ENCODE results near the gene CXorf65. TPM values are rescaled to one million over a fixed set of nuclear protein-coding genes. Genes with fewer than 3 reads are reported as not detected.

The CXorf65 gene
- total RNA-seq, 4 donors from 2014 or later = not detected

- DNase-seq (ENCODE audit: extremely low spot score) = no peak
- WGBS = 59% methylated on average over 3 of the region's 3 CpGs
- no peak overlapping the region for H3K27ac ChIP-seq (replicated peaks in 1 of 4)
- no peaks in the 10 kb centered on the region for H3K36me3 ChIP-seq
- intact Hi-C loops (cut with DNase I) = no loop called here
- TF ChIP-seq EP300 (IDR thresholded peaks at IDR 0.05) (no peak), POLR2A (IDR thresholded peaks at IDR 0.05; ENCODE audit: low read depth) (no peak), CTCF (IDR thresholded peaks at IDR 0.05) (no peak), POLR2AphosphoS5 (IDR thresholded peaks at IDR 0.05) (no peak)
- no peaks in the 10 kb centered on the region for H3K9me3 ChIP-seq
- peaks cover 3 to 29% (median 23%) of the 10 kb centered on the region in 4 donors for H3K4me1 ChIP-seq
- H3K4me3 ChIP-seq = no peak overlapping the region
- H3K27me3 ChIP-seq = peaks cover 0 to 5% (median 0%) of the 10 kb centered on the region in 4 donors
These were observed 4.2 kb downstream of the CXorf65 start for GRCh38 chrX:71102292-71102691.

GRCh38 chrX:71100581-71101505, 5.7 kb downstream of the CXorf65 start:
- peaks cover 0 to 5% (median 0%) of the 10 kb centered on the region in 4 donors for H3K27me3 ChIP-seq
- no peak for DNase-seq (ENCODE audit: extremely low spot score)
- H3K9me3 ChIP-seq = no peaks in the 10 kb centered on the region
- intact Hi-C loops (cut with DNase I) = no loop called here
- TF ChIP-seq POLR2AphosphoS5 (IDR thresholded peaks at IDR 0.05) (no peak), EP300 (IDR thresholded peaks at IDR 0.05) (no peak), CTCF (IDR thresholded peaks at IDR 0.05) (no peak), POLR2A (IDR thresholded peaks at IDR 0.05; ENCODE audit: low read depth) (no peak)
- no peak overlapping the region for H3K4me3 ChIP-seq
- 66% methylated on average over 18 of the region's 31 CpGs for WGBS
- H3K4me1 ChIP-seq = peaks cover 8 to 38% (median 32%) of the 10 kb centered on the region in 4 donors
- H3K27ac ChIP-seq (replicated peaks in 1 of 4) = no peak overlapping the region
- no peaks in the 10 kb centered on the region for H3K36me3 ChIP-seq

DNA sequence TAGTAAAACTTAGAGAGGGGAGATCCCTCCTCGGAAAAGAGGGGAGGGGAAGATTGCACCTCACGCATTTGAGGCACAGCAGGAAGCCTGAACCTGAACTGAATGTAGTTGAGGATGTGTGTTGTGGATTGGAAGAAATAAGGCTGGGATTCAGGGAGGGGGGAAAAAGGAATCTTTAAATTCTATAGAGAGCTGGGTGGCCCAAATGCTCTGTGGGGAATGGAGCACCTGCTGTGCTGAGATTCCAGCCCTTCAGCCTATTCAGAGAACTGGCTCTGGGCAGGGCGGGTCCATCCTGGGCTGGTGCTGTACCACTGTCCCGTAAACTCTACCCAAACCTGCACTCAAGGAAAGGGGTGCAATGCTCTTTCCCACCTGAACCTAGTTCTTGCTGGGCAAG, 6.8 kb downstream of the CXorf65 start:
- H3K36me3 ChIP-seq = no peaks in the 10 kb centered on the region
- H3K9me3 ChIP-seq = no peaks in the 10 kb centered on the region
- peaks cover 0 to 5% (median 0%) of the 10 kb centered on the region in 4 donors for H3K27me3 ChIP-seq
- DNase-seq (ENCODE audit: extremely low spot score) = no peak
- H3K4me1 ChIP-seq = peaks cover 8 to 46% (median 36%) of the 10 kb centered on the region in 4 donors
- TF ChIP-seq POLR2AphosphoS5 (IDR thresholded peaks at IDR 0.05) = no peak
- no peak for TF ChIP-seq EP300 (IDR thresholded peaks at IDR 0.05)
- TF ChIP-seq POLR2A (IDR thresholded peaks at IDR 0.05; ENCODE audit: low read depth) = no peak
- TF ChIP-seq CTCF (IDR thresholded peaks at IDR 0.05) = no peak
- no peak overlapping the region for H3K27ac ChIP-seq (replicated peaks in 1 of 4)
- no peak overlapping the region for H3K4me3 ChIP-seq
- intact Hi-C loops (cut with DNase I) = loop anchor here (2.0 kb wide), 1 partner anchor 79 kb away; no protein-coding TSS in a partner anchor
- WGBS = 57% methylated on average over 4 of the region's 4 CpGs

GRCh38 chrX:71098951-71099506, 7.5 kb downstream of the CXorf65 start:
- H3K4me3 ChIP-seq = no peak overlapping the region
- 70% methylated on average over 5 of the region's 5 CpGs for WGBS
- peaks cover 8 to 46% (median 35%) of the 10 kb centered on the region in 4 donors for H3K4me1 ChIP-seq

More at GRCh38 chrX:71098951-71099506, 7.5 kb downstream of the CXorf65 start:
- Histone ChIP-seq H3K27me3 (peaks cover 0 to 5% (median 0%) of the 10 kb centered on the region in 4 donors), H3K36me3 (no peaks in the 10 kb centered on the region), H3K9me3 (no peaks in the 10 kb centered on the region), H3K27ac (replicated peaks in 1 of 4) (no peak overlapping the region)
- TF ChIP-seq POLR2A (IDR thresholded peaks at IDR 0.05; ENCODE audit: low read depth) = no peak
- no peak for TF ChIP-seq CTCF (IDR thresholded peaks at IDR 0.05)
- no peak for TF ChIP-seq POLR2AphosphoS5 (IDR thresholded peaks at IDR 0.05)
- TF ChIP-seq EP300 (IDR thresholded peaks at IDR 0.05) = no peak
- intact Hi-C loops (cut with DNase I) = loop anchor here (2.0 kb wide), 1 partner anchor 80 kb away; no protein-coding TSS in a partner anchor
- DNase-seq (ENCODE audit: extremely low spot score) = no peak

All from esophagus muscularis mucosa (tissue), 4 donors.